GM19238 (cell line): ENCODE results near the gene PAQR7.
A peak's percentile ranks its signal among the peaks of the same experiment; 100 is the strongest.

Source experiments
- DNase-seq: peaks from one replicate; pipeline ENCODE4 v3.0.0; 2011; ENCODE audit warnings: low spot score; ENCODE audit not compliant: insufficient read length

Gene PAQR7

DNA sequence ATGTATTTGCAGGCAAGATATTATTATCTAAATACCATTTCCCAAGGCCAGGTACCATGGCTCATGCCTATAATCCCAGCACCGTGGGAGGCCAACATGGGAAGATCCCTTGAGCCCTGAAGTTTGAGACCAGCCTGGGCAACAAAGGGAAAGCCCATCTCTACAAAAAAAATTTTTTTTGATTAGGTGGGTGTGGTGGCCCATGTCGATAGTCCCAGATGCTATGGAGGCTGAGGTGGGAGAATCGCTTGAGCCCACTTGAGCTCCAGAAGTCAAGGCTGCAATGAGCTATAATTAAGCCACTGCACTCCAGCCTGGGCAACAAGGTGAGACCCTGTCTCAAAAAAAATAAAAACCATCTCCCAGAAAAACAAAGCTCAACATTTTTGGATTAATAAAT is 28.5 kb upstream of the PAQR7 start:
- DNase-seq: no peak

DNA sequence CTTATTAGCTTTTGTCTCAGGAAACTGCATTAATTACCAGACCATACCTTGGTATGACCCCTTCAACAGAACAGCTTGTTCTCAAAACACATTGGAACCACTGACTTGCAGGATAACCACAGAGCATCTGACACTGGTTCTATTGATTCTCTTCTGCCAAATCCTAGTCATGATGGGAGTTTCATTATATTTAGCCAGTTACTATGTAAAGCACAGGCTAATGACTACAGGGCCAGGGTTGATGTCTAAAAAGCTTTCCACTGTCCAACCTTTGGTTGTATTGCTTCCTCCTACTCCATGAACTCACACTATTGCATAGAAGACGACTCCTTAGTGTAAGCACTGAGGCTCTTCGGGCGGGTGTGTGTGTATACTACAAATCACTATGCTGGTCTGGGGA is 27.0 kb upstream of the PAQR7 start:
- DNase-seq: no peak

DNA sequence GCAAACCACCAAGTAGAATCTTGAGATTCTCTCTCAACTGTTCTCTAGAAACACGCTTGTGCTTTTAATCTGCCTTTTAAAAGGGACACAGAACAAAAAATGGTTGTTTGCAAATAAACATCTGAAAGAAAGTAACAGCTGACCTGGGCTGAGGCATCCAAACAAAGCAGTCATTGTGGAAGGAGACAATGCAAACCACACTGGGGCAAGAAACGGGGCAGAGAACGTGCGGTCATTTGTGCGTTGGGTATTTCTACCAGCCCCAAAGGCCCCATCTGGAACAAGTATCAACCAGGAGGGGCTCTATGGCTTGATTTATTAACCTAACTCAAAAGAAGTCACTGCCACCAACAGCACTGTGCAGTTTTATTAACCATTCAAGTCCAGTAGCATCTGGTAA is 24.7 kb upstream of the PAQR7 start:
- DNase-seq: no peak

DNA sequence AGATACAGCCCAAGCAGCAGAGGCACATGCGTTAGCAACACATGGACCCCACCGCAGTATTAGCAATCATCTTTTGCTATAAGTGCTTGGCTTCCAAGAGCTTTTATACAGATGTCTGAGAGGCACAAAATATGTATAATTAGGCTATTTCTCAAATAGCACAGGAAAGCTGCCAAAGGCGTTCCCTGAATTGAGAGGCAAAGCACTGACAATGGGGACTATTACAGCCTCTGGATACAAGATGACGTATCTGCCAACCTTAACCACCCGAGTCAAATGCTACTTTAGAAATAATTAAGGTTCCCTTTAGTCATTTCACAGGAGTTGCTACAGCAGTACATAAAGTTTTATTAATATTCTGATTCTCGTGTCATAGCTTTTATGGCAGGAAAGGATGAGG is 24.3 kb upstream of the PAQR7 start:
- DNase-seq: no peak

DNA sequence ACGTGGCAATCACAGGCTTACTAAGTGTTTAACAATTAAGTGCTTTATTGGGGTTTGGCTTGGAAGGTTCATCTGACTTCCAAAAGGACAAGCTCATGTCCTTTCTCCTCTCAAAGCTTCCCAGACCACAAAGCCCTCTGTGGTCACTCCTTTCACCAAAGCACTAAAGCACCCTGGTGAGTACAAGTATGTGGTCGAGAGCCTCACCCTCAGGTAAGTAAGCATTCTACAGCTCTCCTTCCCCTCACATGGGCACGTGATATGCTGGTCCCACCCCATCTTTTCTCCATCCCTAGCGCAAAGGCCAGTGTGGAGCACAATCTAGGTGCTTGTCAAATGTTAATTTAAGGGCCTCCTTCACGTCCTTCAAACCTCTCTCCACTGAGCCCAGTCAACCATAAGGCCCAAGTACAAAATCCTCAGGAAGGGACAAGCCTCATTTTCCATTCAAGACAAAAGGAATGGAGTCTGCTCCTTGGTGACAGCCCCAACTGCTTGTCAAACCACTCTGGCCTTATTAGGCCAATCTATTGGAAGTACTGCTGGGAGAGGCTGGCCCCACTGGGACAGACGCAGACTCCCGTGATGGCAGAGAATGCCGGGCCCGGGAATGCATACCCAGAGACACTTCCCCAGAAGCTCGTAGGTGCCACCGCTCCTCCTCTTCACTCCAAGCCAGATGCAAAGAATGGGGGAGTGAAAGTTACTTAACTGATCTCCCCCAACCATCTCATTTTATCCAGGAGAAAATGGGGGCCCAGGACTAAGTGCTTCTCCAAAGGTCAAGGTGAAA is 22.9 kb upstream of the PAQR7 start:
- no peak for DNase-seq

DNA sequence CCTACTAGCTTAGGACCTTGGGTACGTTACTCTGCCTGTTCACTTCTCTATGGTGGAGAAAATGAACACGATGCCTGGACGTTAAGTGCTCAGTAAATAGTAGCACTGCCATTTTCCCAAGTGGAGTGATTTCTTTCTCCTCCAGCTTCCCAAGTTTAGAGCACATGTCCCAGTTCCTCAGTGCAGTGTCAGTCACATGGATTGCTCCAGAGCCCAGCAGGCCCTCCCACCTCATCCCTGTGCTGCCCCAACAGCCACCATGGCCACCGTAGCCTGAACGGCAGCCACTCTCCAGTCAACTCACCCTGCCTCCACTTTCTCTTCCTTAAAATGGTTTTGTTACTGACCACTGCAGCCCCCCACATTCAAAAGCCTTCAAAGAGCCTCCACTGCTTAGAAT is 22.2 kb upstream of the PAQR7 start:
- no peak for DNase-seq

DNA sequence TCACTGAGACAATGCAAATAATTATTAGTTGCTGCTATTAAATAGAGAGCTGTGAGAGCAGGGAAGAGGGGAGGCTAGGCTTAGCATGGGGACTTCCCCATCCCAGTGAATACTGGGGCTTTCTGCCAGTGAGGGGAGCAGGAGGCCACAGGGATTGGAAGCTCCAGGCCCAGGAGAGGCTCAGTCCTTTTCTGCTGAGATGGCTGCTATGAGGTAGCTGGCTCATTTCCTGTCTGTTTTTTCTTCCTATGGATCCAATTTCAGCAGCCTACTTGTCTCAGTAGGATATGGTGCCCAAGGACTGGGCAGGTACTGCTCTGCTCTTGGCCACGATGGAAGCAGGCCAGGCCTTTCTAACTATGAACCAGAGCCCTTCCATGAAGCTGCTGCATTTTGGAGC is 20.8 kb upstream of the PAQR7 start:
- DNase-seq: no peak

DNA sequence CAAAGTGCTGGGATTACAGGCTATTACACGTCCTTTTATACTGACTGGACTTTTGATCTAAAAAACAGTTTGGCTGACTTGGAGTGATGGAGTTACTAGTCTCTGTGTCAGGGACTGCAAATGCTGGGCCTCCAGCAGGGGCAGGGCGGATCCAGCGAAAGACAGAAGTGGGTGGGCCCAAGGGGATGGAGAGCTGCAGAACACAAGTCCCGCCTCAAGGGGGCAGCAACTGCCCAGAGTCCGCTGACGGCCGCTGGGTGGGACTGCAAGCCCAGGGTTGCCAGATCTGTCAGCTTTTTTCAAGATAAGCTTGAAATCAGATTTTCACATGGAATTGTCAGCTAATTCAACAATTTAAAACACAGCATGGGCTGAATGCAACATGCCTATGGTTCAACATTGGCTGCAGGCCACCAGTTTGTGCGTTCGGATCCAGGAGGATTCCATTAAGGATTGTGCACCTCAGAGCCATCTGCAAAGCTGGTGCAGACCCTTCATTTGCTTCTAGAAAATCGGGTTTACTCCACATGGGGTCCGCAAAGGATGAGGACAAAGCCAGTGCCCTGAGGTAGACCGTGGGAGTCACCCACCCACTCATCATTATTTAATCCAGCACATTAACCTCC is 20.0 kb upstream of the PAQR7 start:
- DNase-seq: peak; percentile 96

DNA sequence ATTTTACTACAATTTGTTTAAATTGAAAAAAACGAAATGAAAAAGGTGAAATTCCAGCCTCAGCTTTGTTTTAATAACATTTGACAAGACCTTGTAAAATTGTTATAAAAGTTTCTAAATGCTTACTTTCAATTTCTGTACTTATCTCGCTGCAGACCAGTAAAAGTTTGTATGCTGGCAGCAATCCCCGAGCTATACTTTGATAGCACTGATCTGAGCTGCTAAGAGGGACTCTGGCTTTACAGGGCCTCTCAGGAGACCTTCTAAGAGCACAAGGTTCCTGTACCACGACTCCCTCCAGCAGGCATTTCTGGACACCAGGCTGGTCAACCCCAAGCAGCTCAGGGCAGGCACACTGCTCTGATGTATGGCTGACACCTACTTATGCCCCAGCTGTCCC is 17.6 kb upstream of the PAQR7 start:
- no peak for DNase-seq

DNA sequence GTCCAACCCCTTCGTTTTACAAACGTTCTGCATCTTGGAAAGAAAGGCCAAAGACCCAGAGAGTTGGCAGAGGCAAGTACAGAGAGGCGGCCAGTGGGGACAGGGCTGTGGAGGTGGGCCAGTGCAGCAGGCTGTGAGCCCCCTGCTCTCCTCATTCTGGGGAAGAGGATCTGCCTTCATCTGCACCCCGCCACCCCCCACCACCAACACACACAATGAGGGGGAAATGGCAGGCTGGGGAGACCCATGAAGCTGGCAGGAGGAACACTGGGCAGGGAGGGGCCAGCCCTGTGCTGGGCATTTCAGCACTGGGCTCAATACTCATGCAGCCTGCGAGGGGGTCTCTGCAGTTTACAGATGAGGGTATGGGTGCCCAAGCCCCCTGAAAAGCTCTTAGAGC is 16.1 kb upstream of the PAQR7 start:
- no peak for DNase-seq

DNA sequence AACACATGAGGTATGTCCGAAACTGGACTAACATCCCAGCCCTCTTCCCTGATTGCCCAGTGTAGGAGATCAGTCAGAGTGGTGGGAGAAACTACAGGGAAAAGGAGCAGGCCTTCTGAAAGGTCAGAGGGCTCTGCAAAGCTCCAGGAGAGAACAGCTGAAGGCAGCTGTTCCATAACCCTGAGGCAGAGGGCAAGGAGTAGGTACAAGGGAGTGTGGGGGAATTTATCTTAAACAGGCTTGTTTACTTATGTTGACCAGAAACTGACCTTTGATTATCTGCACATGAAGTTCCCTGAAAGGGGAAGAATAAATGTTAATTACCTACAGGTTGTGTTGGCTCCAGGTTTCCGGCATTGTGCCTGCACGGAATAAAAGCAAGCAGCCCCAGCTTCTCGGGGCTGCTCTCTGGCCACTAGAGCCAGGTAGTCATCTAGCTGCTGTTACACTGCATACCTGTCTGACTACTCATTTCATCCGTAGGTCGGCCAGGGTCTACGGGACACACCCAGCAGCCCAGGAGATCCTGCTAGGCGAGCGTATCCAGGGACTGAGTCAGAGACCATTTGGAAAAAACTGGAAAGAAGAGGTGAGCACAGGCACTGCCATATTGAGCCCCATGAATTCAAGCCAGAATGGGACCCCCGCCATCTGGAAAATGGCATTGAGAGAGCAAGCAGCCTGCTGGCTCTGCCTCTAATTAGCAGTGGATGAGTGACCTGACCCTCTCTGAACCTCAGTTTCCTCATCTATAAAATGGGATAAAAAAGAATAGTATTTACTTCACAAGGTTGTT is 14.9 kb upstream of the PAQR7 start:
- DNase-seq: no peak

DNA sequence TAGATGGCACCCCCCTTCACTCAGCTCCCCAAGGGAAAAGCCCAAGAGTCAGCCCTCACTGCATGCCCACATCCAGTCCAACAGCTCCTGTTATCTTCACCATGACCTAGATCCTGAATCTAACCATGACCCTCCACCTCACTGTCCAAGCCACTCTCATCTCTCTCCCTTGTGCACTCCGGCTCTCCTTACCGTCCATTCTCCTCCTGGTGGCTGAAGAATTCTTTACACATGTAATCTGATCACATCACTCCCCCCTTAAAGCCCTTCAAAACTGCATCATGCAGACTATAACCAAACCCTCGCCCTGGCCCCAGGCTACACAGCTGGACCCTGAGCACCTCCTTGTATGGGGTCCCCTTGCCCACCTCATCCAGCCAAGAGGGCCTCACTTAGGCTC is 14.0 kb upstream of the PAQR7 start:
- no peak for DNase-seq

DNA sequence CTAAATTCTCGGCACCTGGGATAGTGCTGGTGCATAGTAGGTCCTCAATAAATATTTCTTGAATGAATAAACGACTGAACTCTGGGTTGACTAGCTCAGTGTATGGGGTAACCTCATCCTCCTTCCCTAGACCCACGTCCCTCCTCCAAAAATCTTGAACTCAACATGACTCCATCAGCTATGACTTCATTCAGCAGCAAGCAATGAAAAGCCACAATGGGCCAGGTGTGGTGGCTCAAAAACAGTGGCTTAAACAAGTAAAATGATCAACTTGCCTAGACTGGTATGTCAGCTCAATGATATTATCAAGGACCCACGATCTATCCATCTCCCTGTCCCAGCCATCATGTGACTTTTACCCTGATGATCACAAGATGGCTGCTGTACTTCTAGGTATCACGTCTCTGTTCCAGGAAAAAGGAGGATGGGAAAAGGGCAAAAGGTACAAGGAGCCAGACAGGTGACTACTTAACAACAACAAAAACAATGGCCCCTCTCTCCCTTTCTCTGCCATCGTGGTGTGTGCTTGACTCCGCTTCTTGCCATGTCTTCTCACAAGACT is 13.0 kb upstream of the PAQR7 start:
- no peak for DNase-seq

DNA sequence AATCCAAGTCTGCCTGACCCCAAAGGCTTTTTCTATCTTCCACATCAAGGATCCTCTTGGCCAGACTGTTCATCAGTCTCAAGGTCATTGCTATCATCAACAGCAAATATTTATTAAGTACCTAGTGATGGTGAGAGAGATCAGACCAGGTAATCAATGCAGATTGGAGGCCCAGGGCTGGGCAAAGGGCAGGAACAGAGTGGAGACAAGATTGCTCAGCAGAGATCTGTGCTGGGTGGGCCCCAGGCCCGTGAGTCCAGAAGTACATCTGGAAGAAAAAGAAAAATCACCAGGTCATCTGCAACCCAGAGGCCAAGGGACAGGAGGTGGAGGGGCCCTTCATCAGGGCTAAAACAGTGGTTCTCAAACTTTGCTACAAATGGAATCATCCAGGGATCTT is 10.1 kb upstream of the PAQR7 start:
- DNase-seq: no peak

DNA sequence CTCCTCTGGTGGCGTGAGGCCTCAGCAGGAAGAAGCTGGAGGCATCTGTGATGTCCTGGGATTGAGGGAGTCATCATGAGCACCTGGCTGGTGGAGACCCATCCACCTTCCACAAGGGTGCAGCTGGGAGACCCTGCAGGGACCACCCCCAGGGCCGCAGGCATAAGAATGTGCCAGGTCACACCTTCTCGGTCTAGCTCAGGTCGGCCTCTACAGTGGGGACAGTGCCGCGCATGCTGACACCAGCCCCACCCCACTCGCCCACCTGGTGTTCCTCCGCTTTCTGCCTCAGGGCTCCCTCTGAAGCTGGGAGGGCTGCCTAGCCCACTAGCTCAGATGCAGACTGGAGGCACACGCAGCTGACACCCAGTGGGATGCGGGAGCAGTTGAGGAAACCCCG is 5.8 kb upstream of the PAQR7 start:
- no peak for DNase-seq

DNA sequence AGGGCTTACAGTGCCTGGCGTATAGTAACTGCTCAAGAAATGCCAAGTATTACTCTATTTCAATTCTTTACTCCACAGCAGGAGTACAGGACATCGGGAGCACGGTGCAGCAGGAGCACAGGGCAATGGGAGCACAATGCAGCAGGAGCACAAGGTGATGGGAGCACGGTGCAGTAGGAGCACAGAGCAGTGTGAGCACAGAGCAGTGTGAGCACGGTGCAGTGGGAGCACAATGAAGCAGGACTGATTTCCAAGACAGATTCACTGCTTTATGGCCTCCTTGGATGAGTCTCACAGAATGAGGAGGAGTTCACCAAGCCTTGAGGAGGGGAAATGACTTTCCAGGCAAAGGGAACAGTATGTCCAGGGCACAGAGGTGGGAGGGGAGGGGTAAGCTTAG is 5.0 kb upstream of the PAQR7 start:
- no peak for DNase-seq

DNA sequence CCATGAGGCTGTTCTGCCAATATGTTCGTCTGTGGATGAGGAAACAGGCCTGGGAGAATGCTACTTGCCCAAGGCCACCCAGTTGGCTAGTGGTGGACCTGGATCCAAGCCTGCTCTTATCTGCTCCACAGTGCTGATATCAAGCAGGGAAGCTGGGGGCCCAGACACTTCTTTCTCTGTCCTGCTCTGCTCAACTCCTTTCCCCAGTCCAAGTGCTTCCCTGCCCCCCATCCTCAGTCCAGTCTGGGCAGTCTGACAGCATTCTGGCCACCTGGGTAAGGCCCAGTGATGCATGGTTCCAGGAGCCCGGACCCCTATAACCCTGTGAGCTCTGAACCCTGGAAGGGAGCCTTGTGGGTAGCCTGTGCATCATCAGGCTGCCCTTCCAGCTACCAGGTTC is 4.2 kb upstream of the PAQR7 start:
- DNase-seq: no peak

DNA sequence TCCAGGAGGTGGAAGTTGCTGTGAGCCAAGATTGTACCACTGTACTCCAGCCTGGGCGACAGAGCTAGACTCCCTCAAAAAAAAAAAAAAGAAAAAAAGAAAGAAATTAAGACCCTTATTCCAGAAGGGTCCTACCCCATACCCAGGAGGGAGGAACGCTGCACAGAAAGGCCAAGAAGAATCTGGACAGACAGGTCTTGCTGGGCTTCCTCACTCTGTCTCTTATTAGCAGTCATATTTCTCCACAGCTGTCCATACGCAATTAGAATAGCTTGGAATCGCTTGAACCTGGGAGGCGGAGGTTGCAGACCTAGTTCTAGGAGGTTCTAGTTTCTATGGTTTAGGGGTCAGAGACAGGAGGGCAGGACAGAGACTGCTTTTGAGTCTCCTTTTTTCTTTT is 3.2 kb upstream of the PAQR7 start:
- no peak for DNase-seq

DNA sequence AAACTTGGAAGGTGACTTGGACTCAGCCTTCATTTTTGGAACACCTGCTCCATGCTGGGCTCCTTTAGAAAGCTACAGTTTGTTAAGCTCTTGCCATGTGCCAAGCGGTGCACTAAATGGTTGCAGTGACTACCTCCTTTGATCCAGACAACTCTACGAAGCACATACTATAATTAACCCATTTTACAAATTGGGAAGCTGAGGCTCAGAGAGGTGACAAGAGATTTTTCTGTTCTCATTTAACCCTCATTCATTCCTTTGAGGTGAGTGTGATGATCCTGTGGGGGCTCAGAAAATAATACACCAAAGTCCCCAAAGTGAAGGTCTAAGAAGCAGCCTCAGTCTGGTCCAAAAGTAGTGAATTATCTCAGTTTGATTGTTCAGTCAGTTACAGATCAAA is 1.6 kb upstream of the PAQR7 start:
- no peak for DNase-seq

DNA sequence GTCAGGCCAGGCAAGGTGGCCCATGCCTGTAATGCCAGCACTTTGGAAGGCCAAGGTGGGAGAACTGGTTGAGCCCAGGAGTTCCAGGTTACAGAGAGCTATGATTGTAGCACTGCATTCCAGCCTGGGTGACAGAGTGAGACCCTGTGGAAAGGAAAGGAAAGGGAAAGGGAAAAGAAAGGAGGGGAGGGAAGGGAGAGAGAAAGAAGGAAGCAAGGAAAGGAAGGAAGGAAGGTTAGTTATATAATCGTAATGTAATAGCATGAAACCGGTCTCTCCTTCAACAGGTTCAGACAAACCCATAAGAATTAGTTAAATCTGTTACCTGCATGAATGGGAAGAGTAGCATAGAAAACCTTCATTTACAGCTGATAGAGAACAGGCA is 1.2 kb upstream of the PAQR7 start:
- DNase-seq: no peak

DNA sequence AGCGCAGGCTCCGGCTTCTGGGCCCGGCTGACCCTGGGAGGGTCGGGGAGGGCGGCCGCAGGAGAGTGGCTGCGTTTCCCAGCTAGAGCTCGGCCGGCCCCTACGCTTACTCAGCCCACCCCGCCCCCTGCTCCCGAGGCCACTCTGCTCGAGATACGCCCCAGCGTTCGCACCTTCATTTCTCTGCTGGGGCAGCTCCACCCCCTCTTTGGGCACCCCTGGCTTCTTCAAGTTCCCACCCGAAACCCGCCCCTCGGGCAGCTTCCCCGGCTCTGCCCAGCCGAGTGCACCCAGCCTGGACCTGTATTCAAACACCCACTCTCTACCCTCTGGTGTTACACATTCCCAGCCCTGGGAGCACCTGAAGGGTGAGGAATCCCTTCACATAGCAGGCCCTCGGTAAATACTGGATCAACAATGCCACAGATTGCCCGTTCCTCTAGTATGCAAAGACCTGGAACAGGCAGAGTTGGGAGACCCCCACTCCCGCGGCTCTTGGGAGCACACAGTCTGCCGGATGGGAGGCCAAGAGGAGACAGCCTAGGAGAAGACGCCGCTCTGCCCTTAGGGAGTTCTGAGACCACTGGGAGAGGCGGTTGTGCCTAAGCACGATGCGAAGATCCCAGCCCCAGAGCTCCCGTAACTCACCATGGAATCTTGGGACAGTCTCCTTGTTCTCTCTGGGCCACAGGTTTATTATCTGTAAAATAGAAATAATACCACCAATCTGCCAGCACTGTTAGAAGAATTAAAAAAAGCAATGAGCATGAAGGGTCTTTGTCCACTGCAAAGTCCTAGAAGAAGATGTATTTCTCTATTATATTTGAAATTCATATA is 566 bp upstream of the PAQR7 start:
- no peak for DNase-seq
